Activated naive CD8-positive, alpha-beta T cell (primary cell): ENCODE measurements around the gene MAP4.
"Not testable (repeated sequence)": the region's sequence is repeated elsewhere in the genome, so short reads cannot be mapped to it uniquely, and the experiment has no call there.

Source experiments
- H3K27ac Mint-ChIP-seq: one replicate; pipeline ENCODE4 v1.8.0; 2021; ENCODE audit warnings: mixed read lengths
- H3K27me3 Mint-ChIP-seq: one replicate; pipeline ENCODE4 v1.8.0; 2021; ENCODE audit warnings: mixed read lengths
- H3K36me3 Mint-ChIP-seq: one replicate; pipeline ENCODE4 v1.8.0; 2021; ENCODE audit warnings: mixed read lengths
- H3K4me1 Mint-ChIP-seq: one replicate; pipeline ENCODE4 v1.8.0; 2021; ENCODE audit warnings: low read depth, mixed read lengths
- H3K4me3 Mint-ChIP-seq: one replicate; pipeline ENCODE4 v1.8.0; 2021; ENCODE audit warnings: mild to moderate bottlenecking, mixed read lengths
- H3K9me3 Mint-ChIP-seq: one replicate; pipeline ENCODE4 v1.8.0; 2021; ENCODE audit warnings: low read depth, mixed read lengths

The MAP4 gene

GRCh38 chr3:48026098-48026497, 9.9 kb upstream of the MAP4 start:
- Mint-ChIP-seq H3K27me3 (no peaks in the 10 kb centered on the region), H3K9me3 (no peaks in the 10 kb centered on the region), H3K36me3 (peaks cover 2% of the 10 kb centered on the region), H3K4me1 (peaks cover 7% of the 10 kb centered on the region), H3K27ac (no peak overlapping the region), H3K4me3 (no peak overlapping the region)

- Mint-ChIP-seq H3K9me3 (no peaks in the 10 kb centered on the region), H3K4me3 (no peak overlapping the region), H3K36me3 (peaks cover 2% of the 10 kb centered on the region), H3K27me3 (no peaks in the 10 kb centered on the region), H3K27ac (no peak overlapping the region), H3K4me1 (peaks cover 10% of the 10 kb centered on the region)
Measured at GRCh38 chr3:48024401-48024800, 8.2 kb upstream of the MAP4 start.

DNA sequence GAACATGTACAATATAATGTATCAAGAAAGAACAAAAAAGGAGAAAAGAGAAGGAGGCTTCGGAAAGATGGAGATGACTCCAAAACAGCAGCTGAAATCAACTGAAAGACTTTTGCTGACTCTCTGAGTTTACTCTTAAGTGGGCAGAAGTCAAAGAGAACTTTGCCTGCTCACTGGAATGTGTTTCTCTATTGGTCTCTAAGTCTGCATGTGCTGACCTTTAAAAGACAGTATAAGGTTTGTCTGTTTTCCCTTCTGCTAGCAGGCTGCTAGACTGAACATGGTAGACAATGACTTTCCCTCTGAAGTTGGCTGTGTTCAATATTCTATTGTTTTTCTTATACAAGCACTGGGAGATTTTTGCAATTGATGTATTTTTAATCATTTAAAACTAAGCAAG, 7.2 kb upstream of the MAP4 start:
- Mint-ChIP-seq H3K36me3 (peaks cover 2% of the 10 kb centered on the region), H3K27ac (no peak overlapping the region), H3K4me1 (peaks cover 12% of the 10 kb centered on the region), H3K4me3 (no peak overlapping the region), H3K27me3 (no peaks in the 10 kb centered on the region), H3K9me3 (no peaks in the 10 kb centered on the region)

DNA sequence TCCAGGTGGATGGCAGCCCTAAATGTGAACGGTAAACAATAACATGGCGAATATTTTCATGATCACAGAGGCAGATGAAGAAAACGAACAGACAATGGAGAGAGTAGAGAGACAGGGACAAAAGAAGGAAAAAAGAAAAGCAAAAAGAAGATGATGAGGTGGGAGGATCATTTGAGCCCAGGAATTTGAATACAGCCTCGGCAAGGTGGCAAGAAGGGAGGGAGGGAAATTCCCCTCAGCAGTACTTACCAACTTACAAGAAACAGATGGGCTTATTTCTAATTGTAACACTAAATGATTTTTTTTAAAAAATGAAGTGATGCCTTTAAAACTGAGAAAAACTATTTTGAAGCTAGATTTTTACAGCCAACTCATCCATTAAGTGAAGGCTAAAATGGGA, 6.0 kb upstream of the MAP4 start:
- H3K36me3 Mint-ChIP-seq = peaks cover 4% of the 10 kb centered on the region
- H3K4me1 Mint-ChIP-seq = peaks cover 20% of the 10 kb centered on the region
- no peaks in the 10 kb centered on the region for H3K9me3 Mint-ChIP-seq
- no peaks in the 10 kb centered on the region for H3K27me3 Mint-ChIP-seq
- H3K4me3 Mint-ChIP-seq = no peak overlapping the region
- no peak overlapping the region for H3K27ac Mint-ChIP-seq

DNA sequence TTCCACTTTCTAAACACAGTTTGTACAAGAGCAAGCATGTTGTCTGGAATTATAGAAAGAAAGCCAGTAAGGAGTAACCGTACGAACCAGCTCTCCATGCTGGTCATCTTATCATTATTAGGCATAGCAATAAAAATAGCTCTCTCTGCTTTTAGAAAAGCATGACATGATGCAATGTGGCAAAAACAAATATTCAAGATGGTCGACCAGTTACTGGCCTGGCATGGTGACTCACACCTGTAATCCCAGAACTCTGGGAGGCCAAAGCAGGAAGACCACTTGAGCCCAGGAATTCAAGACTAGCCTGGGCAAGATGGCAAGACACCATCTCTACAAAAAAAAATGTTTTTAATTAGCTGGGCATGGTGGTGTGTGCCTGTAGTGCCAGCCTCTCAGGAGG, 2.6 kb upstream of the MAP4 start:
- H3K4me1 Mint-ChIP-seq = peaks cover 42% of the 10 kb centered on the region
- H3K27ac Mint-ChIP-seq = no peak overlapping the region
- H3K9me3 Mint-ChIP-seq = no peaks in the 10 kb centered on the region
- no peaks in the 10 kb centered on the region for H3K27me3 Mint-ChIP-seq
- H3K36me3 Mint-ChIP-seq = peaks cover 4% of the 10 kb centered on the region
- no peak overlapping the region for H3K4me3 Mint-ChIP-seq

DNA sequence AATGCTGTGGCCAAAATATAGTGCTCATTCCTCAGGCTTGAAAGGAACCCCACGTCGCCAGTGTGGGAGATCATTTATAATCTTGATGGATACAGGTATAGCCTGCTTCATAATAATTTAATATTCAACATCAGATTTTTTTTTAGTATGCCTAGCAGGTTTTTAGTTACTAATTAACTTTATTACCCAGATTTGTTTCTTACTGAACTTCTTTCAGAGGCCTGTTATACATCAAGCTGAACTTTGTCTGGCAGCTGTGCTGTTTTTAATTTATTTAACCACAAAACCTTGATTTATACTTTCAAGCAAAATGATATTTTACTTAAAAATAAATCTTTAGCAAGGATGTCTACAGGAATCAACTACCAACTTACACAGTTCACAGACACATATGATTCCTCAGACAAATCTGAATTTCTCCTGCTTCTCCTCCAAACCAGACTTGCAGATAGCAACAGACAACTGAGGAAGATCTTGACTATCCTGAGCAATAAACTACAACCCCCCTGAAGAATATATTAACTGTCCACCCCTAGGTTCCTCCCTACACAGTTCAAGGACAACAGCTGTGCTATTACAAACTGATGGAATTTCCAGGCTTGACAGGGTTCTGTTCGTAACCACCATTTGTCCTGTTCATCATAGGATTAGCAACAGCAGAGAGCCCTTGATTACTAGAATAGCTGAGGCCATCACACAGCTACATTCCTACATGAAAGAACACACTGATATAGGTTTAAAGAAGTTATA, 610 bp downstream of the MAP4 start:
- Mint-ChIP-seq H3K9me3 (no peaks in the 10 kb centered on the region), H3K4me1 (peaks cover 50% of the 10 kb centered on the region), H3K27ac (no peak overlapping the region), H3K36me3 (peaks cover 4% of the 10 kb centered on the region), H3K27me3 (no peaks in the 10 kb centered on the region), H3K4me3 (no peak overlapping the region)

DNA sequence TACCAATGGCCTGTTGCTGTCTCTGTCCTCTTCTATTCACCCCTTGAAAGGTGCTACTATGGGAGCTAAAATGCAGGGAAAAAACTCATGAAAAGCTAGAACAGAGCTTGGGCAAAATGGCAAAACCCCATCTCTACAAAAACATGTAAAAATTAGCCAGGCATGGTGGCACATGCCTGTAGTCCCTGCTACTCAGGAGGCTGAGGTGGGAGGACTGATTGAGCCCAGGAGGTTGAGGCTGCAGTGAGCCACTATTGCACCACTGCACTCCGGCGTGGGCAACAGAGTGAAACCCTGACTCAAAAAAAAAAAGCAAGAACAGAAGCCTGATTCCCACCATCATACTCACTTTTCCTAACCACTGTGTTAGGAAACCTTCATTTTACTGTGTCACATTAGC, 1.9 kb downstream of the MAP4 start:
- Mint-ChIP-seq H3K4me3 (no peak overlapping the region), H3K27ac (no peak overlapping the region), H3K4me1 (peaks cover 48% of the 10 kb centered on the region), H3K9me3 (no peaks in the 10 kb centered on the region), H3K27me3 (no peaks in the 10 kb centered on the region), H3K36me3 (peaks cover 2% of the 10 kb centered on the region)

GRCh38 chr3:48013288-48013980, 2.8 kb downstream of the MAP4 start:
- Mint-ChIP-seq H3K27ac (no peak overlapping the region), H3K36me3 (peaks cover 2% of the 10 kb centered on the region), H3K4me1 (peaks cover 45% of the 10 kb centered on the region), H3K27me3 (no peaks in the 10 kb centered on the region), H3K9me3 (no peaks in the 10 kb centered on the region), H3K4me3 (no peak overlapping the region)

DNA sequence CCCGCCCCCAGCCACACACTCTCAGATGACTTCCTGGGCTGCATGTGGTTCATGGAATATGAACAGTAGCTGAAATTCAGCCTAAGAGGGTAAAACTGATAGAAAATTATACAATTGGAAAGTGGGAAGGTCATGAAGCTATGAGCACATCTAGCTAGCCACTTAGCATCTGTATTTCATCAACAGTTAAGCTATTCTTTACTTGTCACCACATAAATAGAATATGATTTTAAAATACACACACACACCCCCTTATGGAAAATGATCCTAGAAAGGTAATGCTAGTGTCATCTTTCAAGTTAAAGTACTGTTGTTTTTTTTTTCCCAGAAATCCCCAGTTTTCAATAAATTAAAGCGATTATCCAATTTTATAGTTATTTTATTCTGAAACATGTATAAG, 3.6 kb downstream of the MAP4 start:
- H3K4me3 Mint-ChIP-seq = no peak overlapping the region
- H3K36me3 Mint-ChIP-seq = peaks cover 2% of the 10 kb centered on the region
- H3K27me3 Mint-ChIP-seq = no peaks in the 10 kb centered on the region
- H3K9me3 Mint-ChIP-seq = no peaks in the 10 kb centered on the region
- H3K4me1 Mint-ChIP-seq = peaks cover 41% of the 10 kb centered on the region
- no peak overlapping the region for H3K27ac Mint-ChIP-seq

DNA sequence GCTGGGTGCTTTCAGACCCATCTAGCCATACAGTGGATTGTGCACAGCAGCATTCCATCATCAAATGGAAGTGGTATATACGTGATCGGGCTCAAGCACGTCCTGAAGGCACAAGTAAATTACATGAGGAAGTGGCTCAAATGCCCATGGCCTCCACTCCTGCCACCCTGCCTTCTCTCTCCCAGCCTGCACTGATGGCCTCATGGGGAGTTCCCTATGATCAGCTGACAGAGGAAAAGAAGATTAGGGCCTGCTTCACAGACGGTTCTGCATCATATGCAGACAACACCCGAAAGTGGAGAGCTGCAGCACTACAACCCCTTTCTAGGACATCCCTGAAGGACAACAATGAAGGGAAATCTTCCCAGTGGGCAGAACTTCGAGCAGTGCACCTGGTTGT, 8.2 kb downstream of the MAP4 start:
- not testable (repeated sequence) for H3K9me3 Mint-ChIP-seq, H3K4me3 Mint-ChIP-seq, H3K27me3 Mint-ChIP-seq, H3K27ac Mint-ChIP-seq, H3K36me3 Mint-ChIP-seq, H3K4me1 Mint-ChIP-seq

- not testable (repeated sequence) for H3K36me3 Mint-ChIP-seq, H3K27me3 Mint-ChIP-seq, H3K4me3 Mint-ChIP-seq, H3K9me3 Mint-ChIP-seq, H3K27ac Mint-ChIP-seq, H3K4me1 Mint-ChIP-seq
Measured at GRCh38 chr3:48007361-48007760, 8.9 kb downstream of the MAP4 start.

DNA sequence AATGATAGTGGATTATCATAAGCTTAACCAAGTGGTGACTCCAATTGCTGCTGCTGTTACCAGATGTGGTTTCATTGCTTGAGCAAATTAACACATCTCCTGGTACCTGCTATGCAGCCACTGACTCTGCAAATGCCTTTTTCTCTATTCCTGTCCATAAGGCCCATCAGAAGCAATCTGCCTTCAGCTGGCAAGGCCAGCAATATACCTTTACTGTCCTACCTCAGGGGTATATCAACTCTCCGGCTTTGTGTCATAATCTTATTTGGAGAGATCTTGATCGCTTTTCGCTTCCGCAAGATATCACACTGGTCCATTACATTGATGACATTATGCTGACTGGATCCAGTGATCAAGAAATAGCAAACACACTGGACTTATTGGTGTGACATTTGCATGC, 9.4 kb downstream of the MAP4 start:
- not testable (repeated sequence) for H3K4me3 Mint-ChIP-seq, H3K9me3 Mint-ChIP-seq, H3K36me3 Mint-ChIP-seq, H3K27ac Mint-ChIP-seq, H3K27me3 Mint-ChIP-seq, H3K4me1 Mint-ChIP-seq

GRCh38 chr3:48004694-48005093, 11.5 kb downstream of the MAP4 start:
- Mint-ChIP-seq H3K4me3 (no peak overlapping the region), H3K9me3 (no peaks in the 10 kb centered on the region), H3K4me1 (no peaks in the 10 kb centered on the region), H3K36me3 (peaks cover 2% of the 10 kb centered on the region), H3K27me3 (no peaks in the 10 kb centered on the region), H3K27ac (no peak overlapping the region)

DNA sequence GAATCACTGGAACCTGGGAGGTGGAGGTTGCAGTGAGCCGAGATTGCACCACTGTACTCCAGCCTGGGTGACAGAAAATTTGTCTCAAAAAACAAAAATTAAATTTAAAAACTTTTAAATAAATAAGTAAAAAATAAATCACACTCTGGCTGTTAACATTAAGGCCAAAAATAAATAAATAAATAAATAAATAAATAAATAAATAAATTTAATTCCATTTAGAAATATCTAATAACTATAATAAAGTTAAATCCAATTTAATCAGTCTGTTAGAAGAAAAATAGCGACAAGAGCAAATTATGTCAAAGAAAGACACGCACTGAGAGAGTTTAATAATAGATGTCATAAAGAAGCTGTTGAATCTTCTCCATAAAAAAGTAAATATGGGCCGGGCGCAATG, 13.4 kb downstream of the MAP4 start:
- no peak overlapping the region for H3K4me3 Mint-ChIP-seq
- peaks cover under 1% of the 10 kb centered on the region for H3K36me3 Mint-ChIP-seq
- no peaks in the 10 kb centered on the region for H3K9me3 Mint-ChIP-seq
- H3K27ac Mint-ChIP-seq = no peak overlapping the region
- H3K4me1 Mint-ChIP-seq = no peaks in the 10 kb centered on the region
- no peaks in the 10 kb centered on the region for H3K27me3 Mint-ChIP-seq

DNA sequence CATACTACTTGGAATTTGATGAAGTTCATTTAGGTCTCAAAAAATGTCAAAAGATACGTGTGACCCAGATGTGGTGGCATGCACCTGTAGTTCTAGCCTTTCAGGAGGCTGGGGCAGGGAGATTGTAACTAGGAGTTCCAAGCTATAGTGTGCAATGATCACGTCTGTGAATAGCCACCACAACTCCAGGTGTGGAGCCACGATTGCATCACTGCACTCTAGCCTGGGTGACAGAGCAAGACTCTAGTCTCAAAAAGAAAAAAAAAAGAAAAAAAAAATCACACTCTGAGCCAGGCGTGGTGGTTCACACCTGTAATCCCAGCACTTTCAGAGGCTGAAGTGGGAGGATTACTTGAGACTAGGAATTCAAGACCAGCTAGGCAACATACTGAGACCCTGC, 14.2 kb downstream of the MAP4 start:
- H3K27me3 Mint-ChIP-seq = no peaks in the 10 kb centered on the region
- H3K36me3 Mint-ChIP-seq = no peaks in the 10 kb centered on the region
- no peak overlapping the region for H3K4me3 Mint-ChIP-seq
- no peaks in the 10 kb centered on the region for H3K4me1 Mint-ChIP-seq
- H3K27ac Mint-ChIP-seq = no peak overlapping the region
- H3K9me3 Mint-ChIP-seq = no peaks in the 10 kb centered on the region

DNA sequence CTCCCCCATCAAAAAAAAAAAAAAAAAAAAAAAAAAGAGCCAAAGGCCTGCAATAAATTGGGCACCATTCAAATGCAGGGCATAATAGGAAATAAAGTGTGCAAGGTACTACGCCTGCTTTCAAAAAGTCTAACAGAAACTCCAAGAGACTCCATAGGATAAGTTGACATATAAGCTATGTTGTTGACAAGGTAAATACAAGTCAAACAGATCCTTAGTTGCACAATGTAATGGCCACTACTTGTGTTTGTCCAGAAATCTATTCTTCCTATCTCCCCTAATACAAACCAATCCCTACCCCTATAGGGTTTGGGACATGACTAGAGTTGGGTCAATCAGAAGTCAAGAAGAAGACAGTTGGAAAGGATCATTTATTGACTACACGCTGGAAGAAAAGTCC, 16.0 kb downstream of the MAP4 start:
- Mint-ChIP-seq H3K4me1 (peaks cover 3% of the 10 kb centered on the region), H3K4me3 (no peak overlapping the region), H3K27ac (no peak overlapping the region), H3K27me3 (no peaks in the 10 kb centered on the region), H3K36me3 (no peaks in the 10 kb centered on the region), H3K9me3 (no peaks in the 10 kb centered on the region)
